IPS DF 6.9 (cell line): ENCODE data around the gene ANKRD7.

ENCODE experiments used
- DNase-seq: peaks from one replicate; pipeline ENCODE4 v3.0.0-alpha.2; 2013; ENCODE audit warnings: low read depth, low spot score
- H3K27ac ChIP-seq: one replicate; pipeline ENCODE4 v1.5.1; 2013; ENCODE audit warnings: low read length, control low read depth
- H3K27me3 ChIP-seq: 2 replicates; pipeline ENCODE4 v1.6.1; 2013; ENCODE audit warnings: mild to moderate bottlenecking, low read length; ENCODE audit not compliant: control insufficient read depth, insufficient read depth
- H3K36me3 ChIP-seq: 2 replicates; pipeline ENCODE4 v1.6.1; 2013; ENCODE audit warnings: low read length; ENCODE audit not compliant: control insufficient read depth, insufficient read depth
- H3K4me1 ChIP-seq: 2 replicates; pipeline ENCODE4 v1.6.1; 2013; ENCODE audit warnings: low read length; ENCODE audit not compliant: control insufficient read depth, insufficient read depth
- H3K4me3 ChIP-seq: 2 replicates; pipeline ENCODE4 v1.5.1; 2013; ENCODE audit warnings: mild to moderate bottlenecking, low read length
- H3K9me3 ChIP-seq: 2 replicates; pipeline ENCODE4 v1.6.1; 2013; ENCODE audit warnings: low read length, inconsistent platforms; ENCODE audit not compliant: control insufficient read depth, insufficient read depth
- WGBS: extraction: QIAGEN DNeasy Blood & Tissue Kit; methylation state at CpG from one replicate; pipeline ENCODE4 v1.1.7; 2013; ENCODE audit warnings: mixed read lengths, missing lambda C conversion rate; ENCODE audit not compliant: insufficient read length, insufficient coverage; 5-methylcytosine and 5-hydroxymethylcytosine counted together

ANKRD7 gene

GRCh38 chr7:118224521-118224920 lies at the start of gene ANKRD7:
Gene ANKRD7, plus strand, starts transcription at chr7:118224704. Its CDS starts 127 bp downstream, at chr7:118224831.
- no CpG with 5 or more reads among the region's 18 CpGs for whole genome bisulfite sequencing
- H3K27ac ChIP-seq, result no peak within 1 kb of the TSS
- no peaks in the 10 kb centered on the region for H3K27me3 ChIP-seq
- H3K36me3 ChIP-seq, result no peaks in the 10 kb centered on the region
- DNase-seq, result no peak
- no peak within 1 kb of the TSS for H3K4me3 ChIP-seq
- no peaks in the 10 kb centered on the region for H3K4me1 ChIP-seq
- H3K9me3 ChIP-seq, result no peaks in the 10 kb centered on the region

- H3K4me1 ChIP-seq, result no peaks in the 10 kb centered on the region
- no peaks in the 10 kb centered on the region for H3K27me3 ChIP-seq
- no peak overlapping the region for H3K27ac ChIP-seq
- H3K9me3 ChIP-seq, result no peaks in the 10 kb centered on the region
- no peaks in the 10 kb centered on the region for H3K36me3 ChIP-seq
- no peak overlapping the region for H3K4me3 ChIP-seq
- no CpG with 5 or more reads among the region's 2 CpGs for WGBS
- no peak for DNase-seq
These were observed 48.8 kb upstream of the ANKRD7 start for GRCh38 chr7:118175740-118176139.

GRCh38 chr7:118179191-118179590 lies 45.3 kb upstream of the ANKRD7 start:
- DNase-seq, result no peak
- Histone ChIP-seq H3K36me3 (no peaks in the 10 kb centered on the region), H3K27me3 (no peaks in the 10 kb centered on the region), H3K9me3 (no peaks in the 10 kb centered on the region), H3K4me1 (peaks cover 2% of the 10 kb centered on the region; the same call in 1 of the 2 replicates), H3K27ac (no peak overlapping the region), H3K4me3 (no peak overlapping the region)
- no CpG with 5 or more reads among the region's 2 CpGs for WGBS

- H3K36me3 ChIP-seq, result peaks cover under 1% of the 10 kb centered on the region; the same call in 1 of the 2 replicates
- no peaks in the 10 kb centered on the region for H3K27me3 ChIP-seq
- H3K9me3 ChIP-seq, result no peaks in the 10 kb centered on the region
- 100% methylated on average over 1 of the region's 13 CpGs for WGBS
- H3K4me3 ChIP-seq, result peak overlapping the region; percentile 98; the same call in 1 of the 2 replicates
- H3K4me1 ChIP-seq, result peaks cover 2% of the 10 kb centered on the region; the same call in 1 of the 2 replicates
- no peak for DNase-seq
- no peak overlapping the region for H3K27ac ChIP-seq
These were observed 41.7 kb upstream of the ANKRD7 start for GRCh38 chr7:118182593-118183427.

- Histone ChIP-seq H3K27ac (no peak overlapping the region), H3K27me3 (no peaks in the 10 kb centered on the region), H3K36me3 (peaks cover 2% of the 10 kb centered on the region; the same call in 1 of the 2 replicates), H3K4me3 (peak overlapping the region; percentile 98), H3K4me1 (peaks cover 2% of the 10 kb centered on the region; the same call in 1 of the 2 replicates), H3K9me3 (no peaks in the 10 kb centered on the region)
- no CpG with 5 or more reads among the region's 15 CpGs for WGBS
- no peak for DNase-seq
These were observed 41.1 kb upstream of the ANKRD7 start for GRCh38 chr7:118183428-118183785.

- peak; percentile 98 for DNase-seq
- Histone ChIP-seq H3K9me3 (no peaks in the 10 kb centered on the region), H3K4me1 (peaks cover 2% of the 10 kb centered on the region; the same call in 1 of the 2 replicates), H3K27ac (no peak within 1 kb of the TSS), H3K27me3 (no peaks in the 10 kb centered on the region), H3K4me3 (peak within 1 kb of the TSS; percentile 98), H3K36me3 (peaks cover 2% of the 10 kb centered on the region; the same call in 1 of the 2 replicates)
- no CpG with 5 or more reads among the region's 62 CpGs for WGBS
These were observed 40.5 kb upstream of the ANKRD7 start, which contains the start of gene LSM8 for GRCh38 chr7:118183786-118184564. Gene LSM8, plus strand, starts transcription at chr7:118184164. Its CDS starts 60 bp downstream, at chr7:118184224.

GRCh38 chr7:118184565-118184940 lies 40.0 kb upstream of the ANKRD7 start:
- no peak for DNase-seq
- Histone ChIP-seq H3K4me3 (peak overlapping the region; percentile 98; the same call in 1 of the 2 replicates), H3K36me3 (peaks cover 2% of the 10 kb centered on the region; the same call in 1 of the 2 replicates), H3K9me3 (no peaks in the 10 kb centered on the region), H3K27ac (no peak overlapping the region), H3K4me1 (peaks cover 2% of the 10 kb centered on the region; the same call in 1 of the 2 replicates), H3K27me3 (no peaks in the 10 kb centered on the region)
- WGBS, result no CpG with 5 or more reads among the region's 10 CpGs

GRCh38 chr7:118185163-118185860 lies 39.2 kb upstream of the ANKRD7 start:
- Histone ChIP-seq H3K4me3 (no peak overlapping the region), H3K36me3 (peaks cover 2% of the 10 kb centered on the region; the same call in 1 of the 2 replicates), H3K27me3 (no peaks in the 10 kb centered on the region), H3K4me1 (peaks cover 2% of the 10 kb centered on the region; the same call in 1 of the 2 replicates), H3K27ac (no peak overlapping the region), H3K9me3 (no peaks in the 10 kb centered on the region)
- WGBS, result no CpG with 5 or more reads among the region's 6 CpGs
- DNase-seq, result no peak

- H3K27me3 ChIP-seq, result no peaks in the 10 kb centered on the region
- peaks cover 2% of the 10 kb centered on the region; the same call in 1 of the 2 replicates for H3K4me1 ChIP-seq
- no peaks in the 10 kb centered on the region for H3K9me3 ChIP-seq
- no peak for DNase-seq
- peaks cover 2% of the 10 kb centered on the region; the same call in 1 of the 2 replicates for H3K36me3 ChIP-seq
- H3K27ac ChIP-seq, result no peak overlapping the region
- H3K4me3 ChIP-seq, result no peak overlapping the region
These were observed 38.0 kb upstream of the ANKRD7 start for GRCh38 chr7:118186501-118186900.

- Histone ChIP-seq H3K9me3 (no peaks in the 10 kb centered on the region), H3K4me3 (no peak overlapping the region), H3K36me3 (no peaks in the 10 kb centered on the region; the same call in 1 of the 2 replicates), H3K4me1 (no peaks in the 10 kb centered on the region), H3K27me3 (no peaks in the 10 kb centered on the region), H3K27ac (no peak overlapping the region)
- no peak for DNase-seq
- no CpG with 5 or more reads among the region's 2 CpGs for WGBS
These were observed 29.9 kb upstream of the ANKRD7 start for GRCh38 chr7:118194571-118194970.
